ENCODE data around the gene KRTAP9-7.

- TF ChIP-seq, protein P1, sequence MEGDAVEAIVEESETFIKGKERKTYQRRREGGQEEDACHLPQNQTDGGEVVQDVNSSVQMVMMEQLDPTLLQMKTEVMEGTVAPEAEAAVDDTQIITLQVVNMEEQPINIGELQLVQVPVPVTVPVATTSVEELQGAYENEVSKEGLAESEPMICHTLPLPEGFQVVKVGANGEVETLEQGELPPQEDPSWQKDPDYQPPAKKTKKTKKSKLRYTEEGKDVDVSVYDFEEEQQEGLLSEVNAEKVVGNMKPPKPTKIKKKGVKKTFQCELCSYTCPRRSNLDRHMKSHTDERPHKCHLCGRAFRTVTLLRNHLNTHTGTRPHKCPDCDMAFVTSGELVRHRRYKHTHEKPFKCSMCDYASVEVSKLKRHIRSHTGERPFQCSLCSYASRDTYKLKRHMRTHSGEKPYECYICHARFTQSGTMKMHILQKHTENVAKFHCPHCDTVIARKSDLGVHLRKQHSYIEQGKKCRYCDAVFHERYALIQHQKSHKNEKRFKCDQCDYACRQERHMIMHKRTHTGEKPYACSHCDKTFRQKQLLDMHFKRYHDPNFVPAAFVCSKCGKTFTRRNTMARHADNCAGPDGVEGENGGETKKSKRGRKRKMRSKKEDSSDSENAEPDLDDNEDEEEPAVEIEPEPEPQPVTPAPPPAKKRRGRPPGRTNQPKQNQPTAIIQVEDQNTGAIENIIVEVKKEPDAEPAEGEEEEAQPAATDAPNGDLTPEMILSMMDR (IDR thresholded peaks at IDR 0.05; ENCODE audit: low read length): no peak
- TF ChIP-seq EZH2 (IDR thresholded peaks at IDR 0.05; ENCODE audit: borderline replicate concordance, low read length): no peak
Observed at GRCh38 chr17:41258406-41258805, 17.1 kb upstream of the KRTAP9-7 start.

Data from OCI-LY1 (cell line).